K562 (cell line): ENCODE results near the gene C16orf92. TPM values are rescaled to one million over a fixed set of nuclear protein-coding genes. Genes with fewer than 3 reads are reported as not detected.

Experiments used
- ATF1 ChIP-seq, 2 experiments: fragments of 450-650 bp in 1 of 2; IDR thresholded peaks; 2 replicates each; pipeline ENCODE4 v1.6.1; 2016; ENCODE audit warnings: missing compliant biosample characterization in 1 of 2, missing genetic modification characterization in 1 of 2
- CCNT2 ChIP-seq: IDR thresholded peaks from 2 replicates; pipeline ENCODE4 v1.6.1; 2011; ENCODE audit warnings: borderline replicate concordance, low read depth, mild to moderate bottlenecking, moderate library complexity, mixed read lengths, low read length; ENCODE audit not compliant: insufficient read length; ENCODE audit errors: extremely low read depth
- EP400 ChIP-seq: fragments of 450-650 bp; IDR thresholded peaks from 2 replicates; pipeline ENCODE4 v1.6.1; 2017; ENCODE audit warnings: antibody characterized with exemption, mild to moderate bottlenecking, moderate library complexity
- FOXK1 ChIP-seq: sonication (generic); formaldehyde crosslinking; IDR thresholded peaks from 2 replicates; pipeline ENCODE4 v1.8.0; 2022; ENCODE audit warnings: missing genetic modification reagents, mild to moderate bottlenecking, borderline replicate concordance
- HMG20A ChIP-seq: fragments of 450-650 bp; formaldehyde crosslinking; conservative IDR thresholded peaks from 2 replicates; pipeline ENCODE4 v1.4.0; 2020; ENCODE audit warnings: mild to moderate bottlenecking, mixed read lengths
- IRF1 ChIP-seq: sonication (generic); formaldehyde crosslinking; IDR thresholded peaks from 2 replicates; pipeline ENCODE4 v1.8.0; 2022; ENCODE audit warnings: missing genetic modification reagents, mild to moderate bottlenecking, borderline replicate concordance
- LCOR ChIP-seq: sonication (generic); formaldehyde crosslinking; IDR thresholded peaks from 2 replicates; pipeline ENCODE4 v1.8.0; 2022; ENCODE audit warnings: mild to moderate bottlenecking, missing genetic modification reagents
- NONO ChIP-seq, 2 experiments: fragments of 200-400 bp in 1 of 2; fragments of 450-650 bp in 1 of 2; formaldehyde crosslinking in 1 of 2; IDR thresholded peaks; 2 replicates each; pipeline ENCODE4 v1.6.1; 2017; ENCODE audit warnings: low read depth in 2 of 2, mild to moderate bottlenecking in 2 of 2, moderate library complexity in 2 of 2, low read length in 1 of 2
- PCBP2 ChIP-seq: fragments of 200-400 bp; formaldehyde crosslinking; IDR thresholded peaks from 2 replicates; pipeline ENCODE4 v1.6.1; 2018; ENCODE audit warnings: low read length, low read depth, mild to moderate bottlenecking, moderate library complexity; ENCODE audit not compliant: poor library complexity, severe bottlenecking
- polyA plus RNA-seq, 8 experiments: library from polyadenylated mRNA; depleted of rRNA in 4 of 8; stranded (reverse) in 5 of 8; unstranded in 3 of 8; fragments of >200 nt; fragmentation: Nextera tagmentation in 2 of 8; fragmentation: Illumina TruSeq in 1 of 8; extraction: Ambion mirVana in 2 of 8; extraction: Trizol in 1 of 8; gene quantifications; 2 replicates each; pipeline versions ENCODE4 v1.2.1 to v1.2.3, GENCODE V29; 2011 to 2014; ENCODE audit warnings: inconsistent platforms in 1 of 8, missing spikeins in 1 of 8
- total RNA-seq, 7 experiments: library from RNA; depleted of rRNA in 6 of 7; stranded (reverse); fragments of >200 nt in 6 of 7; fragmentation: Illumina TruSeq in 2 of 7; extraction: Trizol in 2 of 7; gene quantifications; 2 replicates each; pipeline versions ENCODE4 v1.2.1 to v1.2.3, GENCODE V29; 2011 to 2021; ENCODE audit warnings: low replicate concordance in 1 of 7
- TF ChIP-seq, protein P1 (sequence below): fragments of 150-350 bp; IDR thresholded peaks from 2 replicates; pipeline ENCODE4 v1.6.1; 2014; ENCODE audit warnings: low read depth, mild to moderate bottlenecking, low read length, borderline replicate concordance
- TF ChIP-seq, protein P2 (sequence below), 2 experiments: fragments of 450-650 bp in 1 of 2; sonication (generic) in 1 of 2; formaldehyde crosslinking in 1 of 2; IDR thresholded peaks; 2 replicates each; pipeline versions ENCODE4 v1.7.1 to v1.9.0; 2016 to 2022; ENCODE audit warnings: inconsistent platforms in 1 of 2, mild to moderate bottlenecking in 1 of 2, missing genetic modification reagents in 1 of 2

The C16orf92 gene
- total and polyA plus RNA-seq, 9 of the 15 experiments (the other 6 are each of a cell fraction or from before 2014, with no cell fraction given) = not detected

- TF ChIP-seq, protein P1, sequence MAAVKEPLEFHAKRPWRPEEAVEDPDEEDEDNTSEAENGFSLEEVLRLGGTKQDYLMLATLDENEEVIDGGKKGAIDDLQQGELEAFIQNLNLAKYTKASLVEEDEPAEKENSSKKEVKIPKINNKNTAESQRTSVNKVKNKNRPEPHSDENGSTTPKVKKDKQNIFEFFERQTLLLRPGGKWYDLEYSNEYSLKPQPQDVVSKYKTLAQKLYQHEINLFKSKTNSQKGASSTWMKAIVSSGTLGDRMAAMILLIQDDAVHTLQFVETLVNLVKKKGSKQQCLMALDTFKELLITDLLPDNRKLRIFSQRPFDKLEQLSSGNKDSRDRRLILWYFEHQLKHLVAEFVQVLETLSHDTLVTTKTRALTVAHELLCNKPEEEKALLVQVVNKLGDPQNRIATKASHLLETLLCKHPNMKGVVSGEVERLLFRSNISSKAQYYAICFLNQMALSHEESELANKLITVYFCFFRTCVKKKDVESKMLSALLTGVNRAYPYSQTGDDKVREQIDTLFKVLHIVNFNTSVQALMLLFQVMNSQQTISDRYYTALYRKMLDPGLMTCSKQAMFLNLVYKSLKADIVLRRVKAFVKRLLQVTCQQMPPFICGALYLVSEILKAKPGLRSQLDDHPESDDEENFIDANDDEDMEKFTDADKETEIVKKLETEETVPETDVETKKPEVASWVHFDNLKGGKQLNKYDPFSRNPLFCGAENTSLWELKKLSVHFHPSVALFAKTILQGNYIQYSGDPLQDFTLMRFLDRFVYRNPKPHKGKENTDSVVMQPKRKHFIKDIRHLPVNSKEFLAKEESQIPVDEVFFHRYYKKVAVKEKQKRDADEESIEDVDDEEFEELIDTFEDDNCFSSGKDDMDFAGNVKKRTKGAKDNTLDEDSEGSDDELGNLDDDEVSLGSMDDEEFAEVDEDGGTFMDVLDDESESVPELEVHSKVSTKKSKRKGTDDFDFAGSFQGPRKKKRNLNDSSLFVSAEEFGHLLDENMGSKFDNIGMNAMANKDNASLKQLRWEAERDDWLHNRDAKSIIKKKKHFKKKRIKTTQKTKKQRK = no peak
- TF ChIP-seq CCNT2 = peak; percentile 57
- TF ChIP-seq, protein P2, sequence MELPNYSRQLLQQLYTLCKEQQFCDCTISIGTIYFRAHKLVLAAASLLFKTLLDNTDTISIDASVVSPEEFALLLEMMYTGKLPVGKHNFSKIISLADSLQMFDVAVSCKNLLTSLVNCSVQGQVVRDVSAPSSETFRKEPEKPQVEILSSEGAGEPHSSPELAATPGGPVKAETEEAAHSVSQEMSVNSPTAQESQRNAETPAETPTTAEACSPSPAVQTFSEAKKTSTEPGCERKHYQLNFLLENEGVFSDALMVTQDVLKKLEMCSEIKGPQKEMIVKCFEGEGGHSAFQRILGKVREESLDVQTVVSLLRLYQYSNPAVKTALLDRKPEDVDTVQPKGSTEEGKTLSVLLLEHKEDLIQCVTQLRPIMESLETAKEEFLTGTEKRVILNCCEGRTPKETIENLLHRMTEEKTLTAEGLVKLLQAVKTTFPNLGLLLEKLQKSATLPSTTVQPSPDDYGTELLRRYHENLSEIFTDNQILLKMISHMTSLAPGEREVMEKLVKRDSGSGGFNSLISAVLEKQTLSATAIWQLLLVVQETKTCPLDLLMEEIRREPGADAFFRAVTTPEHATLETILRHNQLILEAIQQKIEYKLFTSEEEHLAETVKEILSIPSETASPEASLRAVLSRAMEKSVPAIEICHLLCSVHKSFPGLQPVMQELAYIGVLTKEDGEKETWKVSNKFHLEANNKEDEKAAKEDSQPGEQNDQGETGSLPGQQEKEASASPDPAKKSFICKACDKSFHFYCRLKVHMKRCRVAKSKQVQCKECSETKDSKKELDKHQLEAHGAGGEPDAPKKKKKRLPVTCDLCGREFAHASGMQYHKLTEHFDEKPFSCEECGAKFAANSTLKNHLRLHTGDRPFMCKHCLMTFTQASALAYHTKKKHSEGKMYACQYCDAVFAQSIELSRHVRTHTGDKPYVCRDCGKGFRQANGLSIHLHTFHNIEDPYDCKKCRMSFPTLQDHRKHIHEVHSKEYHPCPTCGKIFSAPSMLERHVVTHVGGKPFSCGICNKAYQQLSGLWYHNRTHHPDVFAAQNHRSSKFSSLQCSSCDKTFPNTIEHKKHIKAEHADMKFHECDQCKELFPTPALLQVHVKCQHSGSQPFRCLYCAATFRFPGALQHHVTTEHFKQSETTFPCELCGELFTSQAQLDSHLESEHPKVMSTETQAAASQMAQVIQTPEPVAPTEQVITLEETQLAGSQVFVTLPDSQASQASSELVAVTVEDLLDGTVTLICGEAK (IDR thresholded peaks at IDR 0.05) = peak; percentile 81
- TF ChIP-seq, protein P2 (CRISPR knock-in tag; IDR thresholded peaks at IDR 0.05) = no peak
- no peak for TF ChIP-seq FOXK1 (CRISPR knock-in tag)
- no peak for TF ChIP-seq HMG20A (CRISPR knock-in tag)
- peak; percentile 75; the same call in 1 of the 2 replicates for TF ChIP-seq ATF1 (CRISPR knock-in tag; IDR thresholded peaks at IDR 0.05)
- TF ChIP-seq ATF1 (tag; IDR thresholded peaks at IDR 0.05) = peak; percentile 99
- TF ChIP-seq IRF1 = no peak
- no peak for TF ChIP-seq PCBP2
- TF ChIP-seq LCOR (CRISPR knock-in tag) = no peak
- TF ChIP-seq EP400 = peak; percentile 93
- TF ChIP-seq NONO (IDR thresholded peaks at IDR 0.05; ENCODE audit: low read depth in 2 of 2, low read length in 1 of 2) = peak in 1 of 2 experiments; percentile 14; a peak in 1 of 4 replicates
Measured at GRCh38 chr16:29995911-29996765, 26.9 kb upstream of the C16orf92 start, which contains the start of gene INO80E (continued).
